Limb (tissue), 2 donors: ENCODE data around the gene GSTA1.
"Not testable (repeated sequence)": the region's sequence is repeated elsewhere in the genome, so short reads cannot be mapped to it uniquely, and the experiment has no call there.

ENCODE experiments used
- DNase-seq, 2 donors: peaks; one replicate each; pipeline ENCODE4 v3.0.0-alpha.2; 2016; ENCODE audit errors: extremely low spot score in 2 of 2

GSTA1 gene

DNA sequence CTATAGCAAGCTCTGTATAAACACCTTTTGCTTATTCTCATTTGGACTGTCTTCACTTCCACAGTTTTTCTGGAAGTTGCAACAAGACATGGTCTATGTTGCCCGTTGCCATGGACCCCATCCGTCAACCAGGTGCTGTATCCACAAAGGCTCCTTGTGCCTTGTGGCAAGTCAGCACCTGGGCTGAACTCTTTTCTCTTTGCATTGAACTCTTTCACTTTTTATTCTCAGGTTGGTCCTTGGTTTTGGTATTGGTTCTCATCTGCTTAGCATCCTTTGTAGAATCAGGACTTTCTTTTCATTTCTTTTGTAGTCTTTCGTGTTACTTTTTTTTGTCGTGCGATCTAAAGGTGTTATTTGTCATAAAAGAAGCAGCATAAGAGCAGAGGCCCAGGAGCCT, 5.0 kb upstream of the GSTA1 start:
- DNase-seq, result no peak

DNA sequence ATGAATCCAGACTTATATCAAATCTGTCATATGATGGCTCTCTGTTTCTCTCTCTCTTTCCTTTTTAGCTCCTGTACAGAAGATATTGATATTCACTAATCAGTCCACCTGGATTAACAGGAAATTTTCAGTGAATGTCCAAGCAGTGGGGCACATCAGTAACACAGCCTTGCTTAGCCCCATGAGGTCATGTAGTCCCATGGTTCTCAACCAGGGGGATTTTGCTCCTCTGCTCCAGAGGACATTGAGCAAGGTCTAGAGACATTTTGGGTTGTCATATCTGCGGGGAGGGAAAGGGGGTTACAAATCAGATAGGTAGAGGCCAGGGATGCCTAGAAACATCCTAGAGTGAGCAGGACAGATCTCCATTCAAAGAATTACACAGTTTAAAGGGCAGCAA, 810 bp downstream of the GSTA1 start:
- DNase-seq, result no peak

DNA sequence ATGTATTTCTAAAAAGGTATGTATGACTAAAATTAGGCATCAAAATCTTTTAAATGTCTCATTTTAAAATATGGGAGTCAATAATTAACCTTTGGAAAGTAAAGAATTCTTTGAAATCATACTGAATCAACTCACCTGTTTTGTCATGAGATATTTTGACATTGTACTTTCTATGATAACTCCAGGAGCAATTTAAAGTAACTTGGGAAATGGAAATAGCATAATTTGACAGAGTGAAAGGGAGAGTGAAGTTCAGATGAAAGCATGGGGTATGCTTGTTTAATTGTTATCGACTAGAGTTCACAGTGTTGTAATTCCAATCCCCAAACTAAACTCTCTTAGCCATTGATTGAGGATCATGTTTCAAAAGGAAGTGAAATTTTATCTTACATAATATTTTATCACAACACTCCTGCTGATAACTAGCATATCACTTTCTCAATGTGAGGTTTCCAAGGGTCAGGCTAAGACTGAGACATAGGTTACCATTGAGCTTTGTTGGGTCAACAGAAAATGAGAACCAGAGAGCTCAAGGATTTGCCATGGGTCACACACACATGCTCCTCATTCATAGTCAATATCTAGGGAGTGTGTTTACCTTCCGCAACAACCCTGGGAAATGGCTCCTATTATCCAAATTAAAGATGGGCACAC, 2.3 kb downstream of the GSTA1 start:
- no peak for DNase-seq

DNA sequence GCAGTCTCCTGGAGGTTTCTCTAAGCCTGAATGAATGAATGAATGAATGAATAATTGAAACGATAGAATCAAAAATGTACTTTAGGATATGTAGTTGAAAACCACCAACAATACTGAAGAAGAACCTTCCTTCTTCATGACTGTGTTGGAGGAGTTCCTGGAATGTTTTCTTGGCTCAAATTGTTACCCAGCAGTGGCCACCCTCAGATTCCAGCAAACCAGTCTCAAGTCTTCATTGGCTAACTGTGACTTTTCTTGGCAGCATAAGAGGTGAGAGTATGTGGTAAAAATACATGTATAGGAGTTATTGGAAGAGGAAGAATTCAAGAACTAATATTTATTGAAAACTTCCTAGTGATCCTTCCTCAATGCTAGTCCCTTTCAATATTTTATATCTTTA, 4.3 kb downstream of the GSTA1 start:
- DNase-seq, result not testable (repeated sequence)

DNA sequence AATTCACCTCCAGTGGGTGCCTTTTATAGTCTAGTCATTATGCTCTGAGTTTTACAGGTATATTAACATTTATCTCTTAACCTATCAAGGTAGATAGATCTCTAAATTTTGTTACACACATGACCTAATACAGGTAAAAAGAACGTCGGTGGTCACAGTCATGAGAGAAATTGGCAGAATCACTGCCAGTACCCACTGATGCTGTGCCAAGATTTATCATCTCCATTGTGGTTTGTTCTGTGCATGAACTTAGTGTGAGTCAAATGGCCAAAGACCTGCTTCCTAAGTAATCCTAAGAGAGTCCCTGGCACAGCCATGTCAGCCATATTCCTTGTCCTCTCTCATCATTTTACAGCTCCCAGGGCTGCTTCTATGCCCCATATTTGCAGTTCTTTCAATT, 9.2 kb downstream of the GSTA1 start:
- DNase-seq, result not testable (repeated sequence)

DNA sequence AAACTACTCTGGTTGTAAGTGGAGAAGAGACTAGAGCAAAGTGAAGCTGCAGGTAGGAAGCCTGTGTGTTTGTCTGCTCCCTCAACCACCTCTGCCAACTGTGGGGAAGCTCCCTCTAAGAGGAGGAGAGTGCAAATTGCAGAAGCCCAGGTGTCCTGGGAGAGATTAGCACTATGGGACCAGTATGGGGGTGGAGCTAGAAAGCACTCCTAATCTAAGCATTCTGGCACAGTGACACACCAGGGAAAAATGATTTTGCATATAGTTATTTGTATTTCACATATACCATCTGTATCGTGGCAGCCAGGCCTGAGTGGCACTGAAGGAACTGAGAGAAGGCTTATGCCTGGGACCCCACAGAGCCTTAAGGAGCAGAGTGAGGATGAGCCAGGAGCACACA, 12.8 kb downstream of the GSTA1 start:
- no peak for DNase-seq

DNA sequence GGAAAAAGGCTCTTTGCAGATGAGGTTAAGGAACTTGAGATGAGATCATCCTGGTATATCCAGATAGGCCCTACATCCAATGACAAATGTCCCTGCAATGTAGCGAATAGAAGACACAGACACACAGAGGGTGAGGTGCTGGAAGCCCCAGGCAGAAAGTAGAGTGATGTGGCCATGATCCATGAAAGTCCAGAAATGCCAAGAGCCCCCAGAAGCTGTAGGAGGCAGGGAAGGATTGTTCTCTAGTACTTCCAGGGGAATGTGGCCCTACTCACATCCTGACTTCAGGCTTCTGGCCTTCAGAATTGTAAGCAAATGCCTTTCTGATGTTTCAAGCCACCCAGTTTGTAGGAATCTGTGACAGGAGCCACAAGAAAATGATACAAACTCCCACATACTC, 14.0 kb downstream of the GSTA1 start:
- not testable (repeated sequence) for DNase-seq

DNA sequence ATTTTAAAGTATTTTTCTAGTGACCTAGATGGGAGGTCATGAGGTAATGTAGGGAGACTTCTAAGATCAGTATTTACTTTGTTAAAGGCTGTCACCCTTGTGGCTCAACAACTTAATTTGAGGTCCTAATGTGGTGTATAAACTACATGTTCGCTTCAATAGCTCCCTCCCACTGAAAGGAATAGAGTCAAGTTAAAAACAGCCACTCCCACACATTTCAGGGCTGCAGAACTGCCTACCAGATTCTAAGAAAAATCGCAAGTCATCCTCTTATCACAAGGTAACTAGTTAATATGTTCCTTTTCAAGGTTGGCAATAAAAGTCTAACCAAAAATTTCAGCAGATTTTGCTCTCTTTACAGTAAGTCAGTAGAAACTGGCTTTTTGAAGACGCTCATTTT, 15.1 kb downstream of the GSTA1 start:
- no peak for DNase-seq

DNA sequence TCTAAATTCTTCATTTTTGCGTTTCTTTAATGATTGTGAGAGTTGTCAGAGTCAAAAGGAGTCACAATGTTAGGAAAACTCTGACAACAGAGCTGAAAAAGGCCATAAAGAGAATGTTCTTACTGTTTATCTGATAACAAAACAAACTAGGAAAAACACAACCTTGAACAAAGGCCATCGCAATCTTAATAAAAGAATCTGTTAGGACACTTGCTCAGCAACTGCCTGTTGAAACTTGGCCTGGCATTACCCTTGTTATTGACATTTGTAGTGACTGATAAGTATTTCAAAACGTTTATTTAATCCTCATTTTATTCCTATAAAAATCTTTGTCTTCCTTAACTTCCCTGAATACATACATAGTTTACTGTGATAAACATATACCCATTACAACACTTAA, 15.7 kb downstream of the GSTA1 start:
- DNase-seq, result no peak

DNA sequence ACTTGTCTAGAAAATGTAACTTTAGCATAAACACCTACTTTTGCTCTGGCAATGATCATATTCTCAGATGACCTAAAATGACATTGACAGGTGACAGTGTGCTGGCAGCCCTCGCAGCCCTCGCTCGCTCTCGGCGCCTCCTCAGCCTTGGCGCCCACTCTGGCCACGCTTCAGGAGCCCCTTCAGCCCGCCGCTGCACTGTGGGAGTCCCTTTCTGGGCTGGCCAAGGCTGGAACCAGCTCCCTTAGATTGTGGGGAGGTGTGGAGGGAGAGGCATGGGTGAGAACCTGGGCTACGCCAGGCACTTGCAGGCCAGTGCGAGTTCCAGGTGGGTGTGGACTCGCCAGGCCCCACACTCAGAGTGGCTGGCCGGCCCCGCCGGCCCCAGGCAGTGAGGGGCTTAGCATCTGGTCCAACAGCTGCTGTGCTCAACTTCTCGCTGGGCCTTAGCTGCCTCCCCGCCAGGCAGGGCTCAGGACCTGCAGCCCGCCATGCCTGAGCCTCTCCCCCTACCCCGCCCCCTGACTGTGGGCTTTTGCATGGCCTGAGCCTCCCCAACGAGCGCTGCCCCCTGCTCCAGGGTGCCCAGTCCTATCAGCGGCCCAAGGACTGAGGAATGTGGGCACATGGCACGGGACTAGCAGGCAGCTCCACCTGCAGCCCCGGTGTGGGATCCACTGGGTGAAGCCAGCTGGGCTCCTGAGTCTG, 17.2 kb downstream of the GSTA1 start:
- DNase-seq, result no peak

DNA sequence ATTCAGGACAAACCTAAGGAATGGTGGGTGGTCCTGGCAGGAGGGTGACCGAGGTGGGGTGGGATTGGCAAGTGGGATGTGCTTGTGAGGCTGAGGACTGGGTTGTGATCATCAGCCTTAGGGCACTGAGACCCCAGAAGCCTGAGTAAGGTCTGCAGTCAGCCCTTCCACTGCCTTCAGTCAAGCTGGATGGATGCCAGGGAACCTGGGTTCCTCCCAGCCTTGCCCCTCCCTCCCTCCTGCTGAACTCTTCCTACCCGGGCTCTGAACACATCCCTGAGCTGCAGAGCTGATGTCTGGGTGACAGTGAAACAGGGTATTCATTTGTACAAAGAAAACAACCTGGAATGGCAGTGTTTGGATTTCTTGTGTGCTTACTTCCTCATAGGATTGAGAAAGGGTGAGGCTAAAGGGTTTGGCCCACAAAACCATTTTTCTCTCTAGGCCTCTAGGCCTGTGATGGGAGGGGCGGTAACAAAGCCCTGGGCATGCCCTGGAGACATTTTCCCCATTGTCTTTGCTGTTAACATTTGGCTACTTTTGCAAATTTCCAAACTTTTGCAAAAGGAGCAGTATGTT, 20.8 kb downstream of the GSTA1 start:
- not testable (repeated sequence) for DNase-seq

DNA sequence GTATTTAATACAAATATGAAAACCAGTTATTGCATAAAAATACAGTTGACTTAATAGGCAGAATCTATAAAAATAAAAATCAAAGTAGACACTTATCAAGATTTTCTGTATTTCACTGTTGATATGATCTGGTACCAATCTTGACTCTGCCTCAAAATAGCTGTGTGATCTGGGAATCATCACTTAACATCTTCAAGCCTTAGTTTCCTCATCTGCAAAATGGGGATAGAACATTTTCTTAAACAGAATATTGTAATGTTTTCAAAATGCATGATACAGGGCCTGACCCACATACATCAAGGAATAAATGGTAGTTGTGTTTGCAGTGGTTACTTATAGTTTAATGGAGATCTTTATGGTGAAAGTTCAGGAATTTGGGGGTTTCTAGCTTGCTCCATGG, 21.4 kb downstream of the GSTA1 start:
- not testable (repeated sequence) for DNase-seq

DNA sequence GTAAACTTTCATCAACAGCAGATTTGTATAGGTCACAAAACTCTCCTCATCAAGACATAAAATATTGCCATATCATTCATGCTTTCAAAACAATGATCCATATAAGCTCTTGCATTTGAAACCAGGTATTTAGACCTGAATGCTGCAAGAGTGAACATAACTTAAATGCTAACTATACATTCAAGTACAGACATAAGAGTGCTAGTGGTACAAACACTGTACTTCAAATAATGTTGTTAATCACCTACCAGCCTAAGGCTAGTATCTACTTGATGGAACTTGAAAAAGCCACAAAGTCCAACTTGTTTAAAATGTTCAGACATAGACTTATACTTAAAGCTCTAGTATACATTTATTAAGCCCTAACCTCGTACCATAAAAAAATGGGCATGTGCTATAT, 24.4 kb downstream of the GSTA1 start:
- no peak for DNase-seq

DNA sequence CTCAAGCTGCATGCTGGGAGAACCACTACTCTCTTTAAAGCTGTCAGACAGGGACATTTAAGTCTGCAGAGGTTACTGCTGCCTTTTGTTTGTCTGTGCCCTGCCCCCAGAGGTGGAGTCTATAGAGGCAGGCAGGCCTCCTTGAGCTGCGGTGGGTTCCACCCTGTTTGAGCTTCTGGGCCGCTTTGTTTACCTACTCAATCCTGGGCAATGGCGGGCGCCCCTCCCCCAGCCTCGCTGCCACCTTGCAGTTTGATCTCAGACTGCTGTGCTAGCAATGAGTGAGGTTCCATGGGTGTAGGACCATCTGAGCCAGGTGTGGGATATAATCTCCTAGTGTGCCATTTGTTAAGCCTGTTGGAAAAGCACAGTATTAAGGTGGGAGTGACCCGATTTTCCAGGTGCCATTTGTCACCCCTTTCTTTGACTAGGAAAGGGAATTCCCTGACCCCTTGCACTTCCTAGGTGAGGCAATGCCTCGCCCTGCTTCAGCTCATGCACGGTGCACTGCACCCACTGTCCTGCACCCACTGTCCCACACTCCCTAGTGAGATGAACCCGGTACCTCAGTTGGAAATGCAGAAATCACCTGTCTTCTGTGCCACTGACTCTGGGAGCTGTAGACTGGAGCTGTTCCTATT, 26.8 kb downstream of the GSTA1 start:
- not testable (repeated sequence) for DNase-seq

DNA sequence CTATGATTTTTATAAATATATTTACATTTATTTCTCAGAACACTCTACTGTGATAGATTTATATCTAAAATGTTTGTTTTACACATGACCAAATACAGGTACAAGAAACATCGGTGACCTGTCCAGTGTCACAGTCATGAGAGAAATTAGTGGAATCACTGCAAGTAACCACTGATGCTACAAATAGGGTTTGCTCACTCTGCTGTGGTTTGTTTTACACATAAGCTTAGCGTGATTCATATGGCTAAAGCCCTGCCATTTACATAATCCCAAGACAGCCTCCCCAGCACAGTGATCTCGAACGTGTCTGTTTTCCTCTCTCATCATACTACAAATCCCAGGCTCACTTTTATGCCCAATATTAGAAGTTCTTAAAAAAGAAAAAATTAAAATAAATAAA, 34.2 kb downstream of the GSTA1 start:
- DNase-seq, result not testable (repeated sequence)

DNA sequence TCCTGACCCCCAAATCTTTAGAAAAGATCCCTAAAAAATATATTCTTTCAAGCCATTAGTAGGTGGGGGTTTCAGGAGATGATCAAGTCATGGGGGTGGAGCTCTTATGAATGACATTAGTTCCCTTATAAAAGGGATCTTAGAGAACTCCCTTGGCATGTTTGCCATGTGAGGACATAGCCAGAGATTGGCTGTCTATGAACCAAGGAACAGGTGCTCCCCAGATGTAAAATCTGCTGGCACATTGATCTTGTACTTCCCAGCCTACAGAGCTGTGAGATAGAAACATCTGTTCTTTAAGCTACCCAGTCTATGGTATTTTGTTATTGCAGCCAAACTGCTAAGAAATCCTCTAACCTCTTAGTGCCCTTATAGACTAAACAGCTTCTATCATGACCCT, 36.0 kb downstream of the GSTA1 start:
- DNase-seq, result not testable (repeated sequence)

DNA sequence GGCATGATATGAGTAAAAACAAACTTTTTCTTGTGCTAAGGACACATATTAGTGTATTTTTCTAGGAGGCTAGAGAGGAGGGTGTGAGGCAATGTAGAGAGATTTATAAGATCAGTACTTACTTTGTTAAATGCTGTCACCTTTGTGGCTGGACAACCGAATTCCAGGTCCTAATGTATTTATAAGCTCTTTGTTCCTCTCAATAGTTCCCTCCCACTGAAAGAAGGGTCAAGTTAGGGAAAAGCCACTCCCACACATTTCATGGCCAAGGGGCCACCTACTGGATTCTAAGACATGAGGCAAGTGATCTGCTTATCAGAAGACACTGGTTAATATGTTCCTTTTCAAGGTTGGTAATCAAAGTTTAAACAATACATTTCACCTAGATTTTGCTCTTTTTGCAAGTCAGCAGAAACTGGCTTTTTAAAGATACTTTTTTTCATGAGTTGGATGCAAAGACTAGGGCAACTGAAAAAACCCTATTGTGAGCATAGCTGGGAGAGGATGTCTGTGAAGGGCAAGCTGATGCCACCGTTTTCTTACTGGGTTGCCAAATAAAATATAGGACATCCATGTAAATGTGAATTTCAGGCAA, 40.2 kb downstream of the GSTA1 start, which contains the start of gene GSTA2:
GSTA2 (minus strand) TSS at position 154 of the 595 bp plus-strand sequence. CDS start 5,528 bp downstream, outside the sequence.
- not testable (repeated sequence) for DNase-seq

DNA sequence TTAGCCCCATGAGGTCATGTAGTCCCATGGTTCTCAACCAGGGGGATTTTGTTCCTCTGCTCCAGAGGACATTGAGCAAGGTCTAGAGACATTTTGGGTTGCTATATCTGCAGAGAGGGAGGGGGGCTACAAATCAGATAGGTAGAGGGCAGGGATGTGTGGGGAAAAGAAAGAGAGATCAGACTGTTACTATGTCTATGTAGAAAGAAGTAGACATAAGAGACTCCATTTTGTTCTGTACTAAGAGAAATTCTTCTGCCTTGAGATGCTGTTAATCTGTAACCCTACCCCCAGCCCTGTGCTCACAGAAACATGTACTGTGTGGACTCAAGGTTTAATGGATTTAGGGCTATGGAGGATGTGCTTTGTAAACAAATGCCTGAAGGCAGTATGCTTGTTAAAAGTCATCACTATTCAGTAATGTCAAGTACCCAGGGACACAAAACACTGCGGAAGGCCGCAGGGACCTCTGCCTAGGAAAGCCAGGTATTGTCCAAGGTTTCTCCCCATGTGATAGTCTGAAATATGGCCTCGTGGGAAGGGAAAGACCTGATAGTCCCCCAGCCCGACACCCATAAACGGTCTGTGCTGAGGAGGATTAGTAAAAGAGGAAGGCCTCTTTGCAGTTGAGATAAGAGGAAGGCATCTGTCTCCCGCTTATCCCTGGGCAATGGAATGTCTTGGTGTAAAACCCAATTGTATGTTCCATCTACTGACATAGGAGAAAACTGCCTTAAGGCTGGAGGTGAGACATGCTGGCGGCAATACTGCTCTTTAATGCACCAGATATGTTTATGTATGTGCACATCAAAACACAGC, 41.7 kb downstream of the GSTA1 start:
- not testable (repeated sequence) for DNase-seq

DNA sequence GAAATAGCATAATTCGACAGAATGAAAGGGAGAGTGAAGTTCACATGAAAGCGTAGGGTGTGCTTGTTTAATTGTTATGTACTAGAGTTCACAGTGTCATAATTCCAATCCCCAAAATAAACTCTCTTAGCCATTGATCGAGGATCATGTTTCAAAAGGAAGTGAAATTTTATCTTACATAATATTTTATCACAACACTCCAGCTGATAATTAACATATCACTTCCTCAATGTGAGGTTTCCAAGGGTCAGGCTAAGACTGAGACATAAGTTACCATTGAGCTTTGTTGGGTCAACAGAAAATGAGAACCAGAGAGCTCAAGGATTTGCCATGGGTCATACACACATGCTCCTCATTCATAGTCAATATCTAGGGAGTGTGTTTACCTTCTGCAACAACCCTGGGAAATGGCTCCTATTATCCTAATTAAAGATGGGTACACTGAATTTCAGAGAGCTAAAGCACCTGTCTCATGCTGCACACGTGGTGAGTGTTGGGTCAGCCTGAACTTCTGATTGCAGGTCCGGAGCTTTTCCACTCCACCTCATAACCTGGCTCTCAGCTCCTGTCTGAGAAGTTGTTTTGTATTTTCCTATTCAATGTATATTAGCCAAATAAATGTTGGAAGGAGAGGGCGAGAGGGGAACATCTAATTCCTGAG, 43.4 kb downstream of the GSTA1 start:
- DNase-seq, result no peak

DNA sequence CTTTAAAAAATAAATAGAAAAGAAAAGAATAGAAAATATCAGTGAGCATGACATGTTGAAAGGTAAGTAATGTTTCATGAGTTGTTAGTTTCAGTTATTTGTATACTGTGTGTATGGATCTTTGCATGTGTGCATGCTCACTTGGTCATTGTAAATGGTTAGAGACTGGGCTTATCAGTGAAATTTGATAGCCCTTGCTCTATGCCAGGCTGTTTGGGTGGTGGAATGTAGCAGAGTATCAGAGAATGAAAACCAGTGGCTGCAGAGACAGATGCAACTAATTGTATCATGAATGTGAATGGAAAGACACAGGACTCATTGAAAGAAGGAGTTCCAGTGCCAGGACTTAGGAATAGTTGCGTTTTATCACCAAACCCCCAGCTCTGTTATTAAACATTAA, 44.5 kb downstream of the GSTA1 start:
- no peak for DNase-seq
